ENCODE results near the gene NOC2L.
"Not testable (repeated sequence)": the region's sequence is repeated elsewhere in the genome, so short reads cannot be mapped to it uniquely, and the experiment has no call there.

DNA sequence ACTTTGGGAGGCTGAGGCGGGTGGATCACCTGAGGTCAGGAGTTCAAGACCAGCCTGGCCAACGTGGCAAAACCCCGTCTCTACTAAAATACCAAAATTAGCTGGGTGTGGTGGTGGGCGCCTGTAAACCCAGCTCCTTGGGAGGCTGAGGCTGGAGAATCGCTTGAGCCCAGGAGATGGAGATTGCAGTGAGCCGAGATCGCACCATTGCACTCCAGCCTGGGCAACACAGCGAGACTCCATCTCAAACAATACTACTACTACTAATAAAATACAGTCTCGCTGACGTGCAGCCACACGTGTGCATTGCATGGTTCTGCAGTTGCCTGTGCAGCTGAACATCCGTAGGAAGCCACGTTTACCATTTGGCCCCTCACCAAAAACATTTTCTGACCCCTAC lies 12.2 kb downstream of the NOC2L start:
- TF ChIP-seq, protein P1, sequence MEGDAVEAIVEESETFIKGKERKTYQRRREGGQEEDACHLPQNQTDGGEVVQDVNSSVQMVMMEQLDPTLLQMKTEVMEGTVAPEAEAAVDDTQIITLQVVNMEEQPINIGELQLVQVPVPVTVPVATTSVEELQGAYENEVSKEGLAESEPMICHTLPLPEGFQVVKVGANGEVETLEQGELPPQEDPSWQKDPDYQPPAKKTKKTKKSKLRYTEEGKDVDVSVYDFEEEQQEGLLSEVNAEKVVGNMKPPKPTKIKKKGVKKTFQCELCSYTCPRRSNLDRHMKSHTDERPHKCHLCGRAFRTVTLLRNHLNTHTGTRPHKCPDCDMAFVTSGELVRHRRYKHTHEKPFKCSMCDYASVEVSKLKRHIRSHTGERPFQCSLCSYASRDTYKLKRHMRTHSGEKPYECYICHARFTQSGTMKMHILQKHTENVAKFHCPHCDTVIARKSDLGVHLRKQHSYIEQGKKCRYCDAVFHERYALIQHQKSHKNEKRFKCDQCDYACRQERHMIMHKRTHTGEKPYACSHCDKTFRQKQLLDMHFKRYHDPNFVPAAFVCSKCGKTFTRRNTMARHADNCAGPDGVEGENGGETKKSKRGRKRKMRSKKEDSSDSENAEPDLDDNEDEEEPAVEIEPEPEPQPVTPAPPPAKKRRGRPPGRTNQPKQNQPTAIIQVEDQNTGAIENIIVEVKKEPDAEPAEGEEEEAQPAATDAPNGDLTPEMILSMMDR (IDR thresholded peaks at IDR 0.05), result not testable (repeated sequence)
- TF ChIP-seq POLR2A (IDR thresholded peaks at IDR 0.05), result not testable (repeated sequence)
